Measurements from ENCODE around the gene SLC2A8. TPM values are rescaled to one million over a fixed set of nuclear protein-coding genes. Genes with fewer than 3 reads are reported as not detected.

The SLC2A8 gene
- polyA plus RNA-seq, 3 donors: 6.6 to 8.7 (median 6.6) TPM

DNA sequence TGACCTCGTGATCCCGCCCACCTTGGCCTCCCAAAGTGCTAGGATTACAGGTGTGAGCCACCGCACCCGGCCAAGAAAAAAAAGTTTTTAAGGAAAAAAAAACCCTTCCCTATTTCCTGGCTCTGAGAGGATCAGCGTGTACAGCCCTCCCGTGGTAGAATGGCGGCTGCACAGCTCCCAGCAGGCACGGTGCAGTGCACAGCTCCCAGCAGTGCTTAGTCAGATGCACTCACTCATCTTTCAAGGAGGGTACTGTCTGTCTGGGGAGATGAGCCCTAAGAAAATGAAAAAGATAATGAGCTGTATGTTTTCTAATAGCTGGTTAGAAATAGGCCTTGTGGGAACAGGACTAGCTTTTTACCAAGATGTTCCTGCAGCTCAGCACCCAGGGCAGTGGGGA lies 36.7 kb upstream of the SLC2A8 start:
- intact Hi-C loops (cut with micrococcal nuclease): no loop called here
- no peak overlapping the region for H3K4me2 ChIP-seq (replicated peaks; ENCODE audit: extremely low read depth, low read length, poor library complexity, severe bottlenecking)
- no peaks in the 10 kb centered on the region for H3K79me2 ChIP-seq (ENCODE audit: insufficient read depth, low read length)
- no peak overlapping the region for H3K4me3 ChIP-seq (replicated peaks in 1 of 3; ENCODE audit: low read depth in 2 of 3, low read length in 3 of 3)
- no peaks in the 10 kb centered on the region for H3K9me3 ChIP-seq (replicated peaks in 1 of 2; ENCODE audit: control insufficient read depth in 1 of 2, insufficient read depth in 1 of 2, low read length in 2 of 2)
- no peaks in the 10 kb centered on the region for H3K9me3 Mint-ChIP-seq
- H2AFZ ChIP-seq (ENCODE audit: insufficient read depth, low read depth, low read length, poor library complexity, severe bottlenecking): no peak overlapping the region
- H3K27me3 Mint-ChIP-seq (ENCODE audit: low read depth in 3 of 3): peaks cover 0 to 1% (median 0%) of the 10 kb centered on the region in 3 donors
- no peaks in the 10 kb centered on the region for H3K36me3 ChIP-seq (replicated peaks in 1 of 2; ENCODE audit: control insufficient read depth in 1 of 2, insufficient read depth in 2 of 2, low read length in 2 of 2)
- H3K4me1 ChIP-seq (ENCODE audit: control insufficient read depth in 1 of 2, insufficient read depth in 2 of 2, low read length in 2 of 2): peaks cover 17% of the 10 kb centered on the region in 2 donors
- no peaks in the 10 kb centered on the region for H4K20me1 ChIP-seq (ENCODE audit: insufficient read depth, low read length)
- no peak overlapping the region for H3K27ac ChIP-seq (ENCODE audit: low read depth in 1 of 2, low read length in 2 of 2)
- WGBS (ENCODE audit: insufficient coverage): no CpG with 5 or more reads among the region's 8 CpGs
- no peak overlapping the region for H3K4me3 Mint-ChIP-seq
- H3K4me1 Mint-ChIP-seq: peaks cover 19% of the 10 kb centered on the region
- H3K27me3 ChIP-seq (ENCODE audit: control insufficient read depth in 2 of 2, insufficient read depth in 2 of 2, low read length in 2 of 2): no peaks in the 10 kb centered on the region
- no peaks in the 10 kb centered on the region for H3K36me3 Mint-ChIP-seq
- TF ChIP-seq, protein P1, sequence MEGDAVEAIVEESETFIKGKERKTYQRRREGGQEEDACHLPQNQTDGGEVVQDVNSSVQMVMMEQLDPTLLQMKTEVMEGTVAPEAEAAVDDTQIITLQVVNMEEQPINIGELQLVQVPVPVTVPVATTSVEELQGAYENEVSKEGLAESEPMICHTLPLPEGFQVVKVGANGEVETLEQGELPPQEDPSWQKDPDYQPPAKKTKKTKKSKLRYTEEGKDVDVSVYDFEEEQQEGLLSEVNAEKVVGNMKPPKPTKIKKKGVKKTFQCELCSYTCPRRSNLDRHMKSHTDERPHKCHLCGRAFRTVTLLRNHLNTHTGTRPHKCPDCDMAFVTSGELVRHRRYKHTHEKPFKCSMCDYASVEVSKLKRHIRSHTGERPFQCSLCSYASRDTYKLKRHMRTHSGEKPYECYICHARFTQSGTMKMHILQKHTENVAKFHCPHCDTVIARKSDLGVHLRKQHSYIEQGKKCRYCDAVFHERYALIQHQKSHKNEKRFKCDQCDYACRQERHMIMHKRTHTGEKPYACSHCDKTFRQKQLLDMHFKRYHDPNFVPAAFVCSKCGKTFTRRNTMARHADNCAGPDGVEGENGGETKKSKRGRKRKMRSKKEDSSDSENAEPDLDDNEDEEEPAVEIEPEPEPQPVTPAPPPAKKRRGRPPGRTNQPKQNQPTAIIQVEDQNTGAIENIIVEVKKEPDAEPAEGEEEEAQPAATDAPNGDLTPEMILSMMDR (IDR thresholded peaks at IDR 0.05): no peak
- no peak overlapping the region for H3K9ac ChIP-seq (ENCODE audit: insufficient read depth, low read length, poor library complexity, severe bottlenecking)
- H3K27ac Mint-ChIP-seq: no peak overlapping the region
- DNase-seq: no peak

DNA sequence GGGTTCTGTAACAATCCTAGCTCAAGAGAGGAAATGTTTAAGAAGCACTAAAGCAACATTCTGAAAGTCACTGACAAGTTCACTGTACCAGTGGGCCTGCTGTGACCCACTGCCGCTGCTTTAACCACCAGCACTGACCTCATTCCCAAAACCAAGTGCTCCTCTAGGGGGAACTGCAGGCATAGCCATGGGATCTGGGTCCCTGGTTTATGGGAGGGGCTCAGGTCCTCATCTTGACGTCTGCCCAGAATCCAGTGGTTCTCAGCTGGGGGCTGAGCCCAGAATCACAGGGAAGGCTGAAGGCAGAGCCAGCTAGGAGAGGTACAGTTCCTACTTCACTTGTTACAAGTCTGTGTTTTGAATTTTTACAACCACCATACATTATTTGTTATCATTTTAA lies 36.1 kb upstream of the SLC2A8 start:
- DNase-seq: no peak
- Histone ChIP-seq H3K79me2 (ENCODE audit: insufficient read depth, low read length) (no peaks in the 10 kb centered on the region), H3K27me3 (ENCODE audit: control insufficient read depth in 2 of 2, insufficient read depth in 2 of 2, low read length in 2 of 2) (no peaks in the 10 kb centered on the region), H3K9ac (ENCODE audit: insufficient read depth, low read length, poor library complexity, severe bottlenecking) (no peak overlapping the region), H3K4me3 (replicated peaks in 1 of 3; ENCODE audit: low read depth in 2 of 3, low read length in 3 of 3) (no peak overlapping the region), H3K27ac (ENCODE audit: low read depth in 1 of 2, low read length in 2 of 2) (no peak overlapping the region), H3K4me1 (ENCODE audit: control insufficient read depth in 1 of 2, insufficient read depth in 2 of 2, low read length in 2 of 2) (peaks cover 17% of the 10 kb centered on the region in 2 donors), H3K36me3 (replicated peaks in 1 of 2; ENCODE audit: control insufficient read depth in 1 of 2, insufficient read depth in 2 of 2, low read length in 2 of 2) (no peaks in the 10 kb centered on the region), H3K9me3 (replicated peaks in 1 of 2; ENCODE audit: control insufficient read depth in 1 of 2, insufficient read depth in 1 of 2, low read length in 2 of 2) (no peaks in the 10 kb centered on the region), H4K20me1 (ENCODE audit: insufficient read depth, low read length) (no peaks in the 10 kb centered on the region), H2AFZ (ENCODE audit: insufficient read depth, low read depth, low read length, poor library complexity, severe bottlenecking) (no peak overlapping the region), H3K4me2 (replicated peaks; ENCODE audit: extremely low read depth, low read length, poor library complexity, severe bottlenecking) (no peak overlapping the region)
- Mint-ChIP-seq H3K27me3 (ENCODE audit: low read depth in 3 of 3) (peaks cover 0 to 1% (median 0%) of the 10 kb centered on the region in 3 donors), H3K4me1 (peaks cover 19% of the 10 kb centered on the region), H3K27ac (no peak overlapping the region), H3K9me3 (no peaks in the 10 kb centered on the region), H3K4me3 (no peak overlapping the region), H3K36me3 (no peaks in the 10 kb centered on the region)
- TF ChIP-seq, protein P1 (IDR thresholded peaks at IDR 0.05): no peak
- intact Hi-C loops (cut with micrococcal nuclease): no loop called here
- WGBS (ENCODE audit: insufficient coverage): no CpG with 5 or more reads among the region's 2 CpGs

All from CD14-positive monocyte (primary cell).